AG09319 (cell line): Measurements from ENCODE around the gene NFKB1.

Source experiments
- DNase-seq: peaks from one replicate; pipeline ENCODE4 v3.0.0-alpha.2; 2010; ENCODE audit warnings: low read depth; ENCODE audit errors: extremely low read depth
- CTCF ChIP-seq: IDR thresholded peaks from 2 replicates; pipeline ENCODE4 v1.5.1; 2011; ENCODE audit warnings: low read depth, mild to moderate bottlenecking, inconsistent platforms, low read length, moderate library complexity

Gene NFKB1

GRCh38 chr4:102578819-102579218 is 77.7 kb downstream of the NFKB1 start:
- TF ChIP-seq CTCF: no peak; the same call in 1 of the 2 replicates
- no peak for DNase-seq

- no peak for TF ChIP-seq CTCF
- no peak for DNase-seq
Observed at GRCh38 chr4:102579794-102580462, 78.8 kb downstream of the NFKB1 start.

GRCh38 chr4:102580463-102580842 is 79.3 kb downstream of the NFKB1 start:
- no peak for DNase-seq
- TF ChIP-seq CTCF: no peak

GRCh38 chr4:102584091-102584490 is 82.9 kb downstream of the NFKB1 start:
- no peak for DNase-seq
- TF ChIP-seq CTCF: no peak

GRCh38 chr4:102585329-102585728 is 84.2 kb downstream of the NFKB1 start:
- TF ChIP-seq CTCF: no peak
- DNase-seq: no peak

GRCh38 chr4:102586002-102586643 is 85.0 kb downstream of the NFKB1 start:
- no peak for DNase-seq
- TF ChIP-seq CTCF: no peak

GRCh38 chr4:102586644-102587021 is 85.5 kb downstream of the NFKB1 start:
- no peak for TF ChIP-seq CTCF
- DNase-seq: no peak
